ENCODE measurements around the gene PTP4A2. TPM values are rescaled to one million over a fixed set of nuclear protein-coding genes. Genes with fewer than 3 reads are reported as not detected.

Gene PTP4A2
- total and polyA plus RNA-seq, 2 donors (not counting 1 experiment from before 2014, with no cell fraction given) = 78.2 to 193 TPM

DNA sequence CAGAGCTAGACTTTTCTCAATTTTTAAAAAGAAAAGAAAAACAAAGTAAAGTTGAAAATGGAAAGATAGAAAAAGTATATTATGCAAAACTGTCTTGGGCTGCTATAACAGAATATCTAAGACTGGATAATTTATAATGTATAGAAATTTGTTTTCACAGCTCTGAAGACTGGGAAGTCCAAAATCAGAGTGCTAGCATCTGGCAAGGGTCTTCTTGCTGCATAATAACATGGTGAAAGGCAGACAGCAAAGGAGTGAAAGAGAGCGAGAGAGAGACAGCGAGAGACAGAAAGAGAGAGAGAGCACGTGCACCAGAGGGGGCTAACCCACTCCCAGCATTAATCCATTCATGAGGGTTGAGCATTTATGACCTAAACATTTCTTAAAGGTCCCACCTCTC is 63.2 kb downstream of the PTP4A2 start:
- 100% methylated on average over 1 of the region's 3 CpGs for WGBS (ENCODE audit: insufficient coverage)
- H3K27ac ChIP-seq (ENCODE audit: low read length in 2 of 2) = no peak overlapping the region
- intact Hi-C loops (cut with micrococcal nuclease) = no loop called here
- no peaks in the 10 kb centered on the region for H3K36me3 ChIP-seq (replicated peaks in 1 of 2; ENCODE audit: control extremely low read depth in 1 of 2, control insufficient read depth in 1 of 2, extremely low read depth in 1 of 2, insufficient read depth in 2 of 2, low read length in 1 of 2)
- H3K4me3 Mint-ChIP-seq = no peak overlapping the region
- no peaks in the 10 kb centered on the region for H3K9me3 ChIP-seq (ENCODE audit: control extremely low read depth in 1 of 3, control insufficient read depth in 2 of 3, insufficient read depth in 1 of 3, low read length in 2 of 3)
- DNase-seq = no peak
- ChIA-PET CTCF (no interaction called here), POLR2A (no interaction called here)
- peaks cover 24% of the 10 kb centered on the region for H3K4me1 Mint-ChIP-seq
- TF ChIP-seq, protein P1, sequence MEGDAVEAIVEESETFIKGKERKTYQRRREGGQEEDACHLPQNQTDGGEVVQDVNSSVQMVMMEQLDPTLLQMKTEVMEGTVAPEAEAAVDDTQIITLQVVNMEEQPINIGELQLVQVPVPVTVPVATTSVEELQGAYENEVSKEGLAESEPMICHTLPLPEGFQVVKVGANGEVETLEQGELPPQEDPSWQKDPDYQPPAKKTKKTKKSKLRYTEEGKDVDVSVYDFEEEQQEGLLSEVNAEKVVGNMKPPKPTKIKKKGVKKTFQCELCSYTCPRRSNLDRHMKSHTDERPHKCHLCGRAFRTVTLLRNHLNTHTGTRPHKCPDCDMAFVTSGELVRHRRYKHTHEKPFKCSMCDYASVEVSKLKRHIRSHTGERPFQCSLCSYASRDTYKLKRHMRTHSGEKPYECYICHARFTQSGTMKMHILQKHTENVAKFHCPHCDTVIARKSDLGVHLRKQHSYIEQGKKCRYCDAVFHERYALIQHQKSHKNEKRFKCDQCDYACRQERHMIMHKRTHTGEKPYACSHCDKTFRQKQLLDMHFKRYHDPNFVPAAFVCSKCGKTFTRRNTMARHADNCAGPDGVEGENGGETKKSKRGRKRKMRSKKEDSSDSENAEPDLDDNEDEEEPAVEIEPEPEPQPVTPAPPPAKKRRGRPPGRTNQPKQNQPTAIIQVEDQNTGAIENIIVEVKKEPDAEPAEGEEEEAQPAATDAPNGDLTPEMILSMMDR (IDR thresholded peaks at IDR 0.05) = no peak
- no peaks in the 10 kb centered on the region for H3K9me3 Mint-ChIP-seq (ENCODE audit: insufficient read depth)
- H3K4me1 ChIP-seq (ENCODE audit: control insufficient read depth in 2 of 2, insufficient read depth in 2 of 2, low read length in 2 of 2) = peaks cover 18 to 26% of the 10 kb centered on the region in 2 donors
- H3K9ac ChIP-seq (ENCODE audit: low read length) = no peak overlapping the region
- H4K20me1 ChIP-seq (ENCODE audit: control insufficient read depth, insufficient read depth, low read length, poor library complexity, severe bottlenecking) = no peaks in the 10 kb centered on the region
- no peaks in the 10 kb centered on the region for H3K27me3 ChIP-seq (replicated peaks in 1 of 4; ENCODE audit: control extremely low read depth in 1 of 4, control insufficient read depth in 3 of 4, insufficient read depth in 4 of 4, low read length in 3 of 4)
- H3K27me3 Mint-ChIP-seq = no peaks in the 10 kb centered on the region
- H3K79me2 ChIP-seq (ENCODE audit: control insufficient read depth, insufficient read depth, low read length) = no peaks in the 10 kb centered on the region
- H3K4me2 ChIP-seq (replicated peaks; ENCODE audit: low read depth, low read length, poor library complexity, severe bottlenecking) = no peak overlapping the region
- ATAC-seq (ENCODE audit: low read depth) = no peak
- no peak overlapping the region for H2AFZ ChIP-seq (ENCODE audit: insufficient read depth, low read depth, low read length, poor library complexity, severe bottlenecking)
- no peak overlapping the region for H3K4me3 ChIP-seq (ENCODE audit: control extremely low read depth in 1 of 5, extremely low read depth in 1 of 5, insufficient read depth in 1 of 5, low read depth in 2 of 5, low read length in 4 of 5)
- no peak overlapping the region for H3K27ac Mint-ChIP-seq

DNA sequence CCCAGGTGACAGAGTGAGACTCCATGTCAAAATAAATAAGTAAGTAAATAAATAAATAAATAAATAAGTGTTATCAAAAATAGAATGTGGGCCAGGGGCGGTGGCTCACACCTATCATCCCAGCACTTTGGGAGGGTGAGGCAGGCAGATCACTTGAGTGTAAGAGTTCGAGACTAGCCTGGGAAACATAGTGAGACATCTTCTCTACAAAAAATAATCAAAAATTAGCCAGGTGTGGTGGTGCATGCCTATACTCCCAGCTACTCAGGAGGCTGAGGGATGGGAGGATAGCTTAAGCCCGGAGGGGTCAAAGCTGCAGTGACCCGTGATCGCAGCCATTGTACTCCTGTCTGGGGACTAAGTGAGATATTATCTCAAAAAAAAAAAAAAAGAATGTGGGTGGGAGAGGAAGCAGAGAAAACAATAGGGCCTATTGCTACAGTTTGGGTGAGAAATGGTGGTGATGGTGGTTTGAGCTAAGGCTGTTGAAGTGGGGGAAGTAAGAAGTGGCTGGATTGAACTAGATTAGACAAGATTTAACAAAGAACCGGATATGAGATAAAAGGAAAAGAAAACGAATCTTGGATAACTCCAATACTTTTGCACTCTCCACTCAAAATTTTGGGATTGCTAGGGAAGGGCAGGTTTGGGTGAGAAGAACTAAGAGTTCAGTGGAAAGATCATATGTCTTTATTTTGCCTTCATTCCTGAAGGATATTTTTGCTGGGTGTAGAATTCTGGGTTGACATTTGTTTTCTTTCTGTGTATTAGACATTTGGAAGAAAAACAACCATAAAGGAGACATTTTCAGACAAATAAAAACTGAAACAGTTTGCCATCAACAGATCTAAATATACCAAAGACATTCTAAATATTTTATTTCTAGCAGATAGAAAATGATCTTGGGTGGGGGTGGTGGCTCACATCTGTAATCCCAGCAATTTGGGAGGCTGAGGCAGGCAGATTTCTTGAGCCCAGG is 65.2 kb downstream of the PTP4A2 start:
- Histone ChIP-seq H3K4me2 (replicated peaks; ENCODE audit: low read depth, low read length, poor library complexity, severe bottlenecking) (no peak overlapping the region), H3K27me3 (replicated peaks in 1 of 4; ENCODE audit: control extremely low read depth in 1 of 4, control insufficient read depth in 3 of 4, insufficient read depth in 4 of 4, low read length in 3 of 4) (no peaks in the 10 kb centered on the region), H3K36me3 (replicated peaks in 1 of 2; ENCODE audit: control extremely low read depth in 1 of 2, control insufficient read depth in 1 of 2, extremely low read depth in 1 of 2, insufficient read depth in 2 of 2, low read length in 1 of 2) (no peaks in the 10 kb centered on the region), H3K4me1 (ENCODE audit: control insufficient read depth in 2 of 2, insufficient read depth in 2 of 2, low read length in 2 of 2) (peaks cover 4 to 8% of the 10 kb centered on the region in 2 donors), H3K79me2 (ENCODE audit: control insufficient read depth, insufficient read depth, low read length) (no peaks in the 10 kb centered on the region), H3K27ac (ENCODE audit: low read length in 2 of 2) (no peak overlapping the region), H3K9ac (ENCODE audit: low read length) (no peak overlapping the region), H2AFZ (ENCODE audit: insufficient read depth, low read depth, low read length, poor library complexity, severe bottlenecking) (no peak overlapping the region), H4K20me1 (ENCODE audit: control insufficient read depth, insufficient read depth, low read length, poor library complexity, severe bottlenecking) (no peaks in the 10 kb centered on the region), H3K9me3 (ENCODE audit: control extremely low read depth in 1 of 3, control insufficient read depth in 2 of 3, insufficient read depth in 1 of 3, low read length in 2 of 3) (no peaks in the 10 kb centered on the region), H3K4me3 (ENCODE audit: control extremely low read depth in 1 of 5, extremely low read depth in 1 of 5, insufficient read depth in 1 of 5, low read depth in 2 of 5, low read length in 4 of 5) (no peak overlapping the region)
- TF ChIP-seq, protein P1 (IDR thresholded peaks at IDR 0.05) = no peak
- TF ChIP-seq EZH2 (IDR thresholded peaks at IDR 0.05; ENCODE audit: borderline replicate concordance, insufficient read depth, low read depth, low read length, poor library complexity, severe bottlenecking) = no peak
- Mint-ChIP-seq H3K27me3 (no peaks in the 10 kb centered on the region), H3K4me3 (no peak overlapping the region), H3K9me3 (ENCODE audit: insufficient read depth) (no peaks in the 10 kb centered on the region), H3K27ac (no peak overlapping the region), H3K4me1 (peaks cover 11% of the 10 kb centered on the region)
- 63% methylated on average over 3 of the region's 7 CpGs for WGBS (ENCODE audit: insufficient coverage)
- POLR2A ChIA-PET = interaction anchor here (0.6 to 0.7 kb wide), 2 partner anchors 10 to 56 kb away, joined by 3 to 4 read pairs; no protein-coding TSS in a partner anchor
- ATAC-seq (ENCODE audit: low read depth) (no peak), DNase-seq (no peak)
- CTCF ChIA-PET = interaction anchor here (0.7 to 1.2 kb wide), 3 partner anchors 18 to 311 kb away, joined by 3 to 9 read pairs (median 5); no protein-coding TSS in a partner anchor
- intact Hi-C loops (cut with micrococcal nuclease) = no loop called here
